Tibial nerve (tissue), 4 donors: ENCODE data around the gene PRPF6. TPM values are rescaled to one million over a fixed set of nuclear protein-coding genes. Genes with fewer than 3 reads are reported as not detected.

ENCODE experiments used
- DNase-seq, 2 donors: peaks; one replicate each; pipeline ENCODE4 v3.0.0-alpha.2; 2019; ENCODE audit warnings: low spot score in 2 of 2
- H3K27ac ChIP-seq, 4 donors: fragments of 200-600 bp; sonication (generic) in 3 of 4; one replicate each; pipeline ENCODE4 v1.5.1; 2017 to 2019; ENCODE audit warnings: mild to moderate bottlenecking in 1 of 4
- H3K27me3 ChIP-seq, 2 donors: fragments of 200-600 bp; sonication (generic) in 1 of 2; one replicate each; pipeline versions ENCODE4 v1.5.1 to v1.6.0; 2017 to 2019
- H3K36me3 ChIP-seq, 3 donors: fragments of 200-600 bp; sonication (generic); one replicate each; pipeline ENCODE4 v1.5.1; 2018 to 2019
- H3K4me1 ChIP-seq, 4 donors: fragments of 200-600 bp; sonication (generic) in 3 of 4; one replicate each; pipeline ENCODE4 v1.5.1; 2017 to 2019
- H3K4me3 ChIP-seq, 4 donors: fragments of 200-600 bp; sonication (generic) in 3 of 4; one replicate each; pipeline ENCODE4 v1.5.1; 2017 to 2019; ENCODE audit warnings: mild to moderate bottlenecking in 1 of 4, moderate library complexity in 1 of 4
- H3K9me3 ChIP-seq, 4 donors: fragments of 200-600 bp; sonication (generic) in 3 of 4; one replicate each; pipeline ENCODE4 v1.5.1; 2017 to 2019
- CTCF ChIP-seq, 5 experiments: fragments of 200-600 bp in 3 of 5; fragments of 450-650 bp in 2 of 5; sonication (generic) in 3 of 5; IDR thresholded peaks; one replicate each; pipeline ENCODE4 v1.5.1; 2016 to 2019; ENCODE audit warnings: antibody characterized with exemption in 5 of 5, mild to moderate bottlenecking in 3 of 5, moderate library complexity in 2 of 5
- EP300 ChIP-seq, 2 donors: sonication (generic); formaldehyde crosslinking; IDR thresholded peaks; one replicate each; pipeline ENCODE4 v1.6.1; 2017; ENCODE audit warnings: antibody characterized with exemption in 2 of 2, mild to moderate bottlenecking in 1 of 2
- POLR2A ChIP-seq, 2 donors: fragments of 450-650 bp; IDR thresholded peaks; one replicate each; pipeline ENCODE4 v1.6.1; 2017; ENCODE audit warnings: antibody characterized with exemption in 2 of 2, mild to moderate bottlenecking in 2 of 2, moderate library complexity in 2 of 2
- whole genome bisulfite sequencing, 2 donors: methylation state at CpG; one replicate each; pipeline ENCODE4 v1.1.5; 2018; 5-methylcytosine and 5-hydroxymethylcytosine counted together
- total RNA-seq, 4 donors: library from RNA; depleted of rRNA; stranded (reverse); fragments of >200 nt; gene quantifications; one replicate each; pipeline ENCODE4 v1.1.0, GENCODE V29; 2016

The PRPF6 gene
- total RNA-seq, 4 donors from 2014 or later, result 70.5 to 77.0 (median 73.8) TPM

DNA sequence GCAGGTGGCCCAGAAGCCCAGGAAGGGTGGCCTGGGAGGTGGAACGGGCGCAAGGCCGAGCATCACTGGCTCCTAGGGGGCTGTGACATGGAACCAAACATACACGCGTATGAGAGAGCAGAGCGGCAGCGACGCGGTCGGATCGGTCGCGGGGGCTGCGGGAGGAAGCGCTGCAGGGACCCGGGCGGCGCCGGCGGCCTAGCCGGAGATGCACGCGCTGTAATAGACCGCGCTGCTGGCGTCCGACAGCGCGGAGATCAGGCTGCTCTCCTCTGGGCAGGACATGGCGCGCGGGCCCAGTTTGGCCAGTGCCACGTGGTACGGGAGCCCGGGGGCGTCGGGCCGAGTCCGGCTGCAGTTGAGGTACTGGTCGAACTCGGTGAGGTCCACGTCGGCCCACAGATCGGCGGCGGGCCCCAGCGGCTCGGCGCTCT lies 67.1 kb downstream of the PRPF6 start:
- no peak for TF ChIP-seq EP300 (IDR thresholded peaks at IDR 0.05)
- no peak for TF ChIP-seq POLR2A (IDR thresholded peaks at IDR 0.05)
- TF ChIP-seq CTCF (IDR thresholded peaks at IDR 0.05), result no peak
- H3K9me3 ChIP-seq, result no peaks in the 10 kb centered on the region
- H3K4me1 ChIP-seq, result peaks cover 0 to 32% (median 3%) of the 10 kb centered on the region in 4 donors
- H3K4me3 ChIP-seq, result peak overlapping the region in 3 of 4 donors; percentile 18 to 47 (median 23)
- no peaks in the 10 kb centered on the region for H3K36me3 ChIP-seq
- DNase-seq, result no peak
- WGBS, 2 donors, result 14 to 38% methylated on average over 24 to 42 of the region's 49 CpGs
- no peak overlapping the region for H3K27ac ChIP-seq
- H3K27me3 ChIP-seq, result peaks cover 0 to 82% of the 10 kb centered on the region in 2 donors

- no peak for TF ChIP-seq POLR2A (IDR thresholded peaks at IDR 0.05)
- no peak for TF ChIP-seq CTCF (IDR thresholded peaks at IDR 0.05)
- TF ChIP-seq EP300 (IDR thresholded peaks at IDR 0.05), result no peak
- 1 to 8% methylated on average over 15 of the region's 101 CpGs for WGBS, 2 donors
- no peak for DNase-seq
- Histone ChIP-seq H3K4me3 (peak overlapping the region in 2 of 4 donors; percentile 18 to 47), H3K36me3 (no peaks in the 10 kb centered on the region), H3K9me3 (no peaks in the 10 kb centered on the region), H3K27me3 (peaks cover 0 to 82% of the 10 kb centered on the region in 2 donors), H3K27ac (peak overlapping the region in 1 of 4 donors; percentile 5), H3K4me1 (peaks cover 0 to 32% (median 3%) of the 10 kb centered on the region in 4 donors)
Measured at GRCh38 chr20:64048402-64049044, 67.6 kb downstream of the PRPF6 start.

DNA sequence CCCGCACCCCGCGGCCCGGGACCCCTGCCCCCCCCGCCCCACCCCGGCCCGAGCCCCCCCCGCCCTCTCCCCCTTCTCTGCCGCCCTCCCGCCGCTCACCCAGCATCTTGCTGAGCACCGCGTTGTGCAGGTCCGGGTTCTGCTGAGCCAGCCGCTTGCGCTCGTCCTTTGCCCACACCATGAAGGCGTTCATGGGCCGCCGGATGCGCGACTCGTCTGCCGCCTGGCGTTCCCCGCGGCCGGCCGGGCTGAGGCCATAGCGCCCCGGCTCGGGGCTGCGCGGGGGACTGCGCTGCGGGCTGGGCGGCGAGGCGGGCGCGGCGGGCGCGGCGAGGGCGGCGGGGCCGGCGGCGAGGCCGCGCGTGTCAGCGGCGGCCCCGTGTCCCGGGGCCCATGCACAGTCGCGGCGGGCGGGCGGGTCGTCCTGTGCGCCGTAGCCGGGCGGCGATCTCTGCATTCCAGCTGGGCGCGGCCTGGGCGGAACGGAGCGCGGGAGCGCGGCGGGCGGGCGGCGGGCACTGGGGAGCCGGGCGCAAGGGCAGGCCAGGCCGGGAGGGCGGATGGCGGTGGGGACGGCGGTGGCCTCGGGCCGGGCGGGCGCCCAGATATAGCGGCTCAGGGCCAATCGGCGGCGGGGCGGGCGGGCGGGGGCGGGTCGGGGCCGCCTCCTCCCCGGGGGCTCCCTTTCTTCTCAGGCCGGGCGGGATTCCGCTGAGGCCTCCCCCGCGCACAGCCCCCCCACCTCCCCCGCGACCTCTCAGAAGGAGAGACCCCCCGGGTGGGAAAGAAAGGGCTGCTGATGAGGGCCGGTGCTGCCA lies 68.3 kb downstream of the PRPF6 start, which contains the start of gene SOX18:
TSS of gene SOX18 (minus strand) at position 580 of the 818 bp plus-strand sequence. CDS start at position 457, 123 bp downstream.
- H3K36me3 ChIP-seq, result no peaks in the 10 kb centered on the region
- peaks cover 0 to 34% (median 3%) of the 10 kb centered on the region in 4 donors for H3K4me1 ChIP-seq
- WGBS, 2 donors, result 2 to 3% methylated on average over 5 to 50 of the region's 111 CpGs
- no peaks in the 10 kb centered on the region for H3K9me3 ChIP-seq
- H3K27ac ChIP-seq, result peak within 1 kb of the TSS in 2 of 4 donors; percentile 55 to 77
- H3K4me3 ChIP-seq, result peak within 1 kb of the TSS in 3 of 4 donors; percentile 3 to 47 (median 18)
- H3K27me3 ChIP-seq, result peaks cover 0 to 85% of the 10 kb centered on the region in 2 donors
- DNase-seq, result no peak
- TF ChIP-seq CTCF (IDR thresholded peaks at IDR 0.05) (no peak), EP300 (IDR thresholded peaks at IDR 0.05) (no peak), POLR2A (IDR thresholded peaks at IDR 0.05) (no peak)

DNA sequence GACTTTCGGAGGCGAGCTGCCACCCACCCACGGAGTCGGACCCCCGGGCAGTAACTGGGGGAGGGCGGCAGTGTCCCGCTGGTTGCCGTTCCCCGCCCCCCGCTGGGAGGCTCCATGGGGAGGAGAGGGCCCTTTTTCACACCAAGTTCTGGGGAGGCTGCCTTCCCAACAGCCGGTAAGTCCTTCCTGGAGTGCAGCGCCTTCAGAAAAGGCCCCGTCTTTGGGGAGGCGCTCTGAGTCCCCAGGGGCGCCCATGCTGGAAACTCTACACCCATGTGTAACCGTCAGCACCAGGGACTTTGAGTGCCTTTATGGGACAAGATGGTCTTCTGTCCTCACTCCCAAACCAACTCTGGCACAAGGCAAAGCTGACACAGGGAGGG lies 68.9 kb downstream of the PRPF6 start:
- Histone ChIP-seq H3K4me1 (peaks cover 0 to 38% (median 3%) of the 10 kb centered on the region in 4 donors), H3K9me3 (no peaks in the 10 kb centered on the region), H3K27me3 (peaks cover 0 to 88% of the 10 kb centered on the region in 2 donors), H3K36me3 (no peaks in the 10 kb centered on the region), H3K27ac (peak overlapping the region in 1 of 4 donors; percentile 77), H3K4me3 (peak overlapping the region in 2 of 4 donors; percentile 3 to 47)
- TF ChIP-seq POLR2A (IDR thresholded peaks at IDR 0.05) (no peak), EP300 (IDR thresholded peaks at IDR 0.05) (no peak), CTCF (IDR thresholded peaks at IDR 0.05) (no peak)
- DNase-seq, result no peak
- WGBS, 2 donors, result 12 to 16% methylated on average over 5 to 7 of the region's 16 CpGs
